ENCODE results near the gene DCAF7. TPM values are rescaled to one million over a fixed set of nuclear protein-coding genes. Genes with fewer than 3 reads are reported as not detected.
A peak's percentile ranks its signal among the peaks of the same experiment; 100 is the strongest.

The DCAF7 gene
- polyA plus RNA-seq, 3 donors = 41.9 to 89.4 (median 58.1) TPM

- H3K27ac Mint-ChIP-seq = peak overlapping the region in 2 of 7 donors; percentile 11 to 79
- no peak overlapping the region for H3K4me2 ChIP-seq (replicated peaks; ENCODE audit: extremely low read depth, low read length, poor library complexity, severe bottlenecking)
- no peak overlapping the region for H3K27ac ChIP-seq (ENCODE audit: low read depth in 1 of 2, low read length in 2 of 2)
- H3K27me3 ChIP-seq (ENCODE audit: control insufficient read depth in 2 of 2, insufficient read depth in 2 of 2, low read length in 2 of 2) = no peaks in the 10 kb centered on the region
- 98% methylated on average over 7 of the region's 11 CpGs for WGBS (ENCODE audit: insufficient coverage)
- H3K4me3 Mint-ChIP-seq = no peak overlapping the region
- no peaks in the 10 kb centered on the region for H3K4me1 ChIP-seq (ENCODE audit: control insufficient read depth in 1 of 2, insufficient read depth in 2 of 2, low read length in 2 of 2)
- TF ChIP-seq CTCF (IDR thresholded peaks at IDR 0.05) = no peak
- H3K79me2 ChIP-seq (ENCODE audit: insufficient read depth, low read length) = no peaks in the 10 kb centered on the region
- H3K4me3 ChIP-seq (replicated peaks in 1 of 3; ENCODE audit: low read depth in 2 of 3, low read length in 3 of 3) = no peak overlapping the region
- no peaks in the 10 kb centered on the region for H3K9me3 ChIP-seq (replicated peaks in 1 of 2; ENCODE audit: control insufficient read depth in 1 of 2, insufficient read depth in 1 of 2, low read length in 2 of 2)
- H3K9ac ChIP-seq (ENCODE audit: insufficient read depth, low read length, poor library complexity, severe bottlenecking) = no peak overlapping the region
- H2AFZ ChIP-seq (ENCODE audit: insufficient read depth, low read depth, low read length, poor library complexity, severe bottlenecking) = no peak overlapping the region
- peaks cover 6% of the 10 kb centered on the region for H4K20me1 ChIP-seq (ENCODE audit: insufficient read depth, low read length)
- peaks cover 0 to 6% (median 0%) of the 10 kb centered on the region in 3 donors for H3K27me3 Mint-ChIP-seq (ENCODE audit: low read depth in 3 of 3)
- DNase-seq = no peak
- no peaks in the 10 kb centered on the region for H3K4me1 Mint-ChIP-seq
- H3K9me3 Mint-ChIP-seq = no peaks in the 10 kb centered on the region
- peaks cover 85 to 97% of the 10 kb centered on the region in 2 donors for H3K36me3 ChIP-seq (replicated peaks in 1 of 2; ENCODE audit: control insufficient read depth in 1 of 2, insufficient read depth in 2 of 2, low read length in 2 of 2)
- intact Hi-C loops (cut with micrococcal nuclease) = no loop called here
- H3K36me3 Mint-ChIP-seq = peaks cover 77 to 94% of the 10 kb centered on the region in 2 donors
These were observed 38.5 kb downstream of the DCAF7 start for GRCh38 chr17:63588797-63589196.

DNA sequence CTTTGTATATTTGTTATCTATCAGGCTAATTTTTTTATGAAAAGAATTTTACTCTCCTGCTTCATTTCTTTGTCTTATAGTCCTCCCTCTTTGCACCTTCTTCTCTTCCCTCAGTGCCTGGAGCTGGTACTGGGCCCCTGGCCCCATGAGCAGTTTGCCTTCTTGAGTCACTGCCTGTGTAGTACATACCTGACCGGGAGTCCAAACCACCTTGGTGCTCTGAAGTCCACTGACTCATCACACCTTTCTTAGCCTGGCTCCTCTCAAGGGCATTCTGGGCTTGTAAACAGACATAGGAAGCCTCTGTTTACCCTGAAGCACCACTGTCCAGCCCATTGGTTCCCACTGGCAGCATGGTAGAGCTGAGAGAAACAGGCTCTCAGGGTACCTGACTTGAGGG, 39.4 kb downstream of the DCAF7 start:
- Mint-ChIP-seq H3K4me3 (no peak overlapping the region), H3K4me1 (no peaks in the 10 kb centered on the region), H3K36me3 (peaks cover 76 to 91% of the 10 kb centered on the region in 2 donors), H3K27me3 (ENCODE audit: low read depth in 3 of 3) (peaks cover 0 to 6% (median 0%) of the 10 kb centered on the region in 3 donors), H3K27ac (peak overlapping the region in 2 of 7 donors; percentile 9 to 58), H3K9me3 (no peaks in the 10 kb centered on the region)
- Histone ChIP-seq H3K27me3 (ENCODE audit: control insufficient read depth in 2 of 2, insufficient read depth in 2 of 2, low read length in 2 of 2) (no peaks in the 10 kb centered on the region), H3K9ac (ENCODE audit: insufficient read depth, low read length, poor library complexity, severe bottlenecking) (no peak overlapping the region), H2AFZ (ENCODE audit: insufficient read depth, low read depth, low read length, poor library complexity, severe bottlenecking) (no peak overlapping the region), H3K4me1 (ENCODE audit: control insufficient read depth in 1 of 2, insufficient read depth in 2 of 2, low read length in 2 of 2) (no peaks in the 10 kb centered on the region), H3K36me3 (replicated peaks in 1 of 2; ENCODE audit: control insufficient read depth in 1 of 2, insufficient read depth in 2 of 2, low read length in 2 of 2) (peaks cover 81 to 97% of the 10 kb centered on the region in 2 donors), H3K27ac (ENCODE audit: low read depth in 1 of 2, low read length in 2 of 2) (no peak overlapping the region), H3K4me2 (replicated peaks; ENCODE audit: extremely low read depth, low read length, poor library complexity, severe bottlenecking) (no peak overlapping the region), H4K20me1 (ENCODE audit: insufficient read depth, low read length) (peaks cover 5% of the 10 kb centered on the region), H3K9me3 (replicated peaks in 1 of 2; ENCODE audit: control insufficient read depth in 1 of 2, insufficient read depth in 1 of 2, low read length in 2 of 2) (no peaks in the 10 kb centered on the region), H3K4me3 (replicated peaks in 1 of 3; ENCODE audit: low read depth in 2 of 3, low read length in 3 of 3) (no peak overlapping the region), H3K79me2 (ENCODE audit: insufficient read depth, low read length) (no peaks in the 10 kb centered on the region)
- no peak for TF ChIP-seq CTCF (IDR thresholded peaks at IDR 0.05)
- intact Hi-C loops (cut with micrococcal nuclease) = no loop called here
- no peak for DNase-seq
- WGBS (ENCODE audit: insufficient coverage) = no CpG with 5 or more reads among the region's 1 CpG

Measured in CD14-positive monocyte (primary cell).